H1 (cell line): Measurements from ENCODE around the gene PPARA. TPM values are rescaled to one million over a fixed set of nuclear protein-coding genes. Genes with fewer than 3 reads are reported as not detected.

Experiments
- CHD1 ChIP-seq: IDR thresholded peaks from 2 replicates; pipeline ENCODE4 v1.6.1; 2012; ENCODE audit warnings: low read depth, low read length, improper control_type of control experiment
- CTBP2 ChIP-seq: IDR thresholded peaks from 2 replicates; pipeline ENCODE4 v1.7.0; 2011; ENCODE audit warnings: borderline replicate concordance, mild to moderate bottlenecking, moderate library complexity, mixed read lengths, low read length; ENCODE audit not compliant: insufficient read depth, insufficient read length
- HDAC2 ChIP-seq, 2 experiments: fragments of 300-600 bp in 1 of 2; sonication (generic) in 1 of 2; IDR thresholded peaks; 2 replicates each; pipeline ENCODE4 v1.6.1; 2011 to 2012; ENCODE audit warnings: low read depth in 2 of 2, low read length in 2 of 2, mild to moderate bottlenecking in 2 of 2, moderate library complexity in 2 of 2, borderline replicate concordance in 1 of 2, inconsistent platforms in 1 of 2
- polyA plus RNA-seq, 7 experiments: library from polyadenylated mRNA; depleted of rRNA in 3 of 7; stranded (reverse) in 5 of 7; unstranded in 2 of 7; fragments of >200 nt in 5 of 7; fragments of 200-250 nt in 2 of 7; gene quantifications; 1 replicate in 5 of 7; 2 replicates in 1 of 7; 4 replicates in 1 of 7; pipeline versions ENCODE4 v1.2.1 to v1.2.3, GENCODE V29; 2011 to 2013; ENCODE audit warnings: missing spikeins in 2 of 7, mixed read lengths in 2 of 7
- total RNA-seq: library from RNA; stranded (reverse); fragmentation: NEBNext Ultra II Directional; extraction: Animal tissue kit (Norgen Biotek cat#: 25700); gene quantifications from 2 replicates; pipeline ENCODE4 v1.2.1, GENCODE V29; 2021
- TF ChIP-seq, protein P1 (sequence below): IDR thresholded peaks from 2 replicates; pipeline ENCODE4 v1.6.1; 2011; ENCODE audit warnings: low read length, improper control_type of control experiment

Gene PPARA
- total and polyA plus RNA-seq, 2 of the 8 experiments (the other 6 are each of a cell fraction or from before 2014, with no cell fraction given) = 3.1 to 8.2 TPM

- TF ChIP-seq CTBP2 (no peak), HDAC2 (IDR thresholded peaks at IDR 0.05; ENCODE audit: borderline replicate concordance in 1 of 2, low read depth in 2 of 2, low read length in 2 of 2) (no peak), CHD1 (no peak)
- TF ChIP-seq, protein P1, sequence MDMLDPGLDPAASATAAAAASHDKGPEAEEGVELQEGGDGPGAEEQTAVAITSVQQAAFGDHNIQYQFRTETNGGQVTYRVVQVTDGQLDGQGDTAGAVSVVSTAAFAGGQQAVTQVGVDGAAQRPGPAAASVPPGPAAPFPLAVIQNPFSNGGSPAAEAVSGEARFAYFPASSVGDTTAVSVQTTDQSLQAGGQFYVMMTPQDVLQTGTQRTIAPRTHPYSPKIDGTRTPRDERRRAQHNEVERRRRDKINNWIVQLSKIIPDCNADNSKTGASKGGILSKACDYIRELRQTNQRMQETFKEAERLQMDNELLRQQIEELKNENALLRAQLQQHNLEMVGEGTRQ = no peak
Observed at GRCh38 chr22:46150034-46150654, at the start of gene PPARA (continued).
